Nephron progenitor cell (in vitro differentiated cells): ENCODE results near the gene DNAJC7.
A peak's percentile ranks its signal among the peaks of the same experiment; 100 is the strongest.

Source experiments
- DNase-seq: peaks from one replicate; pipeline ENCODE4 v3.0.0; 2021
- H3K27ac Mint-ChIP-seq: 2 replicates; pipeline ENCODE4 v1.8.0; 2021; ENCODE audit warnings: mild to moderate bottlenecking, moderate library complexity, mixed read lengths
- H3K27me3 Mint-ChIP-seq: 2 replicates; pipeline ENCODE4 v1.8.0; 2021; ENCODE audit warnings: mild to moderate bottlenecking, low read depth, mixed read lengths; ENCODE audit not compliant: poor library complexity
- H3K36me3 Mint-ChIP-seq: 2 replicates; pipeline ENCODE4 v1.8.0; 2021; ENCODE audit warnings: low read depth, mixed read lengths
- H3K4me1 Mint-ChIP-seq: 2 replicates; pipeline ENCODE4 v1.8.0; 2021; ENCODE audit warnings: mixed read lengths
- H3K4me3 Mint-ChIP-seq: 2 replicates; pipeline ENCODE4 v1.8.0; 2021; ENCODE audit warnings: mild to moderate bottlenecking, moderate library complexity, mixed read lengths
- H3K9me3 Mint-ChIP-seq: 2 replicates; pipeline ENCODE4 v1.8.0; 2021; ENCODE audit warnings: mild to moderate bottlenecking, moderate library complexity, mixed read lengths
- TF ChIP-seq, protein P1 (sequence below): fragments of 200-600 bp; sonication (generic); IDR thresholded peaks from 2 replicates; pipeline ENCODE4 v1.5.0; 2021; ENCODE audit warnings: antibody characterized with exemption

The DNAJC7 gene

DNA sequence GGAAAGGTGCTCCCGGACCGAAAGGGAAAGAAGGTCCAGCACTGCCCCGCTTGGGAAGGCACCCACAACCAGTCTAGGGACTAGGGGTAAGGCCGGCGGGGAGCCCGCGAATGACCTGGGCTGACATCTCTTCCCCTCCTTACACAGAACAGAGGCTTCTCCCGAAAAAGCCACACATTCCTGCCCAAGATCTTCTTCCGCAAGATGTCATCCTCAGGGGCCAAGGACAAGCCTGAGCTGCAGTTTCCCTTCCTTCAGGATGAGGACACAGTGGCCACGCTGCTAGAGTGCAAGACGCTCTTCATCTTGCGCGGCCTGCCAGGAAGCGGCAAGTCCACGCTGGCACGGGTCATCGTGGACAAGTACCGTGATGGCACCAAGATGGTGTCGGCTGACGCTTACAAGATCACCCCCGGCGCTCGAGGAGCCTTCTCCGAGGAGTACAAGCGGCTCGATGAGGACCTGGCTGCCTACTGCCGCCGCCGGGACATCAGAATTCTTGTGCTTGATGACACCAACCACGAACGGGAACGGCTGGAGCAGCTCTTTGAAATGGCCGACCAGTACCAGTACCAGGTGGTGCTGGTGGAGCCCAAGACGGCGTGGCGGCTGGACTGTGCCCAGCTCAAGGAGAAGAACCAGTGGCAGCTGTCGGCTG is 49.2 kb downstream of the DNAJC7 start:
- H3K4me3 Mint-ChIP-seq = peak overlapping the region; percentile 81
- H3K27ac Mint-ChIP-seq = peak overlapping the region; percentile 45
- peaks cover 3% of the 10 kb centered on the region for H3K27me3 Mint-ChIP-seq
- H3K36me3 Mint-ChIP-seq = peaks cover 46% of the 10 kb centered on the region
- H3K4me1 Mint-ChIP-seq = peaks cover 38% of the 10 kb centered on the region
- TF ChIP-seq, protein P1, sequence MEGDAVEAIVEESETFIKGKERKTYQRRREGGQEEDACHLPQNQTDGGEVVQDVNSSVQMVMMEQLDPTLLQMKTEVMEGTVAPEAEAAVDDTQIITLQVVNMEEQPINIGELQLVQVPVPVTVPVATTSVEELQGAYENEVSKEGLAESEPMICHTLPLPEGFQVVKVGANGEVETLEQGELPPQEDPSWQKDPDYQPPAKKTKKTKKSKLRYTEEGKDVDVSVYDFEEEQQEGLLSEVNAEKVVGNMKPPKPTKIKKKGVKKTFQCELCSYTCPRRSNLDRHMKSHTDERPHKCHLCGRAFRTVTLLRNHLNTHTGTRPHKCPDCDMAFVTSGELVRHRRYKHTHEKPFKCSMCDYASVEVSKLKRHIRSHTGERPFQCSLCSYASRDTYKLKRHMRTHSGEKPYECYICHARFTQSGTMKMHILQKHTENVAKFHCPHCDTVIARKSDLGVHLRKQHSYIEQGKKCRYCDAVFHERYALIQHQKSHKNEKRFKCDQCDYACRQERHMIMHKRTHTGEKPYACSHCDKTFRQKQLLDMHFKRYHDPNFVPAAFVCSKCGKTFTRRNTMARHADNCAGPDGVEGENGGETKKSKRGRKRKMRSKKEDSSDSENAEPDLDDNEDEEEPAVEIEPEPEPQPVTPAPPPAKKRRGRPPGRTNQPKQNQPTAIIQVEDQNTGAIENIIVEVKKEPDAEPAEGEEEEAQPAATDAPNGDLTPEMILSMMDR = no peak
- no peak for DNase-seq
- no peaks in the 10 kb centered on the region for H3K9me3 Mint-ChIP-seq

DNA sequence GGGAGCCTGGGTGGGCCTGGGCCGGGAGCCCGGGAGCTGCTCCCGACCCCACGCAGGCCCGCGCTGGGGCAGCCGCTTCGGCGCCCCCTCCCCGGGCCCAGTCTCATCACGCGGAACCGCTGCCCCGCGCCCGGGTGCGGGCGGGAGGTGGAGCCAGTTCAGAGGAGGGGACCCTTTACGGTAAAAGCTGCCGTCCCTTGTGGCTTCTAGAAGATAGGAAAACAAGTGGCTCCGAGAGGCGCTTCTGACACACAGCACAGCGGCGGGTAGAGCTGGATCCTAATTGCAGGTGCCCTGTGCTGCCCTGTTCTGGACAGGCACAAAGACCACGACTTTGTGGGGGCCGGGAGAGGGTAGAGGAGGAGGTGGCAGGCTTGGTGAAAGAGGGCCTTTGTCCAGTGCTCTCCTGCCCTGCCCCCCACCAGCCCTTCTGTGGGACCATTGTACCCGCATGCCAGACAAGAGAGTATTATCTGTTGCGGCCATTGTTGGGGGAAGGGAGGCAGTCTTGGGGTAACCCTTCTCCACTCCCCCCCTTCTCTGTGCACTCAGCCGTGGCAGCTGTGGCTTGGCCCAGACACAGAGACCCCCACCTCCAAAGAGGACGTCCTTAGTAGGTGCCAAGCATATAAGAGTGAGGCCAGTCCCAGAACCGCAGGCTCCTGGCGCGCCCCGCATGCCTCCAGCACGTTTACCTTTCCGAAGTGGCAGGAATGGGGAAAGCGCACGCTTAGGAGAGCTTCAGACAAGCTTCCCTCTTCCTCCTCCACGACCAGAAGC is 49.9 kb downstream of the DNAJC7 start:
- Mint-ChIP-seq H3K4me1 (peaks cover 35% of the 10 kb centered on the region), H3K9me3 (no peaks in the 10 kb centered on the region), H3K27ac (no peak overlapping the region), H3K4me3 (peak overlapping the region; percentile 81), H3K36me3 (peaks cover 41% of the 10 kb centered on the region), H3K27me3 (peaks cover 3% of the 10 kb centered on the region)
- no peak for DNase-seq
- TF ChIP-seq, protein P1 = no peak

DNA sequence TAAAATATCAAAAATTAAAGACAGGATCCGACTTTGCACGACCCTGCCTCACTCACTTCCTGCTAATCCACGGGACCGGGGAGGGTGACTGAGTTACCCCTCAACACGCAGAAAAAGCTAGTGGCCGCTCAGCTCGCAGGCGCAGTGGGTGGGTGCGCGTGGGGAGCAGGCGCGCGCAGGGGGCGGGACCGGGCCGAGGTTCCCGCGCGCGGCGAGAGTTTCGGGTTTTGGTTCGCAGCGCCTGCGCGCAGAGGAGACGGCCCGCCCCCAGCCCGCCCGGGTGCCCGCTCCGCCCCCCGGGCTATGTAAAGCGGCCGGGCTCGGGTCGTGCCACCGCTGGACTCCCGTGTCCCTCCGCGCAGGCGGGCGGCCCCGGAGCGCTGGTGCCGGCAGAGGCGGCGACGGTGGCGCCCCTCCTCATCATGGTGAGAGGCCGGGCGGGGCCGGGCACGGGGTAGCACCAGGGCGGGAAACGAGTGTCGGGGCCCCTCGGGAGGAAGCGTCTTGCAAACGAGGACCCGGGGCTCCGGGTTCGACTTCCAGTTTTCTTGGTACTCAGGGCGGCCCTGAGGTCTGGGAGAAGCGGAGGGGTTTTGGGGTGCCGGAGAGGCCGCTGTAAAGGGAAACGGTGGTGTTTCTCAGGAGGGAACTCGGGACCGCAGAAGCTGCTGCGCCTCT is 50.6 kb downstream of the DNAJC7 start, which contains the start of gene CNP:
Gene CNP, plus strand, starts transcription at position 333 of the 678 bp plus-strand sequence. Its CDS starts 90 bp downstream, at position 423.
- TF ChIP-seq, protein P1 = no peak
- peak within 1 kb of the TSS; percentile 69 for H3K27ac Mint-ChIP-seq
- peak within 1 kb of the TSS; percentile 87 for H3K4me3 Mint-ChIP-seq
- peaks cover 3% of the 10 kb centered on the region for H3K27me3 Mint-ChIP-seq
- no peaks in the 10 kb centered on the region for H3K9me3 Mint-ChIP-seq
- DNase-seq = peak; percentile 93
- H3K4me1 Mint-ChIP-seq = peaks cover 33% of the 10 kb centered on the region
- H3K36me3 Mint-ChIP-seq = peaks cover 34% of the 10 kb centered on the region

DNA sequence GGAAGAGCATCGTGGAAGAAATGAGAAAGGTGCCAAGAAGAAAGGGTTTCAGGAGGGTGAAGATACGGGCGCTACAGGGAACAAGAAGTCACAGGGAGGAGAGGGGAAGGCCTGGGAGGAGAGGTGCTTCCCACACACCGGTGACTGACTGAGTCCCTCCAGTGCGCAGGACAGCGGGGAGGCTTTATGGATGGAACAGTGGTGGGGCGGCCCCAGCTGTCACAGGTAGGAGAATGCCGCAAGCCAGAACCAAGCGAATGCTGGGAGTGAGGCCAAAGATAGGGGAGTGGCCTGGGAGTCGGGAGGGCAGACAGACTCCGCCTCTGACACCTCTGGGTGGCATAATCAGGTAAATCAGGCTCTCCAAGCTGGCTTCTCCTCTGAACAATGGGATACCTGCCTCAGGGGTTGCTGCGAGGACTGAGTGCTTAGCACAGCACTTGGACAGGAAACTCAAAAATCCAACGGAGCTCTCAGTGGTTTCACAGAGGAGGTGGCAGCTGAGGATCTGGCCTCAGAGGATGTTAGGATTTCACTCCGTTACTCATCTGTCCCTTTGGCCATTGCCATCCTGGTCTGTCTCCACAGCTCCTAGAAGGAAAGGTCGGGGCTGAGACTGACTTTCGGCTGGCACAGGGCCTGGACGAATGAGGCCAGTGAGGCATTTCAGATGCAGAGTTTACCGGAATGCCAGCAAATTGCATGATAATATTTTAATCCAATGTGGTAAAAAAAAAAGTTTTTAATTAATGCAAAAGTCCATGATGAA is 51.4 kb downstream of the DNAJC7 start:
- TF ChIP-seq, protein P1 = no peak
- Mint-ChIP-seq H3K4me1 (peaks cover 28% of the 10 kb centered on the region), H3K27ac (peak overlapping the region; percentile 69), H3K36me3 (peaks cover 28% of the 10 kb centered on the region), H3K27me3 (peaks cover 6% of the 10 kb centered on the region), H3K9me3 (no peaks in the 10 kb centered on the region), H3K4me3 (peak overlapping the region; percentile 87)
- peak; percentile 56 for DNase-seq

DNA sequence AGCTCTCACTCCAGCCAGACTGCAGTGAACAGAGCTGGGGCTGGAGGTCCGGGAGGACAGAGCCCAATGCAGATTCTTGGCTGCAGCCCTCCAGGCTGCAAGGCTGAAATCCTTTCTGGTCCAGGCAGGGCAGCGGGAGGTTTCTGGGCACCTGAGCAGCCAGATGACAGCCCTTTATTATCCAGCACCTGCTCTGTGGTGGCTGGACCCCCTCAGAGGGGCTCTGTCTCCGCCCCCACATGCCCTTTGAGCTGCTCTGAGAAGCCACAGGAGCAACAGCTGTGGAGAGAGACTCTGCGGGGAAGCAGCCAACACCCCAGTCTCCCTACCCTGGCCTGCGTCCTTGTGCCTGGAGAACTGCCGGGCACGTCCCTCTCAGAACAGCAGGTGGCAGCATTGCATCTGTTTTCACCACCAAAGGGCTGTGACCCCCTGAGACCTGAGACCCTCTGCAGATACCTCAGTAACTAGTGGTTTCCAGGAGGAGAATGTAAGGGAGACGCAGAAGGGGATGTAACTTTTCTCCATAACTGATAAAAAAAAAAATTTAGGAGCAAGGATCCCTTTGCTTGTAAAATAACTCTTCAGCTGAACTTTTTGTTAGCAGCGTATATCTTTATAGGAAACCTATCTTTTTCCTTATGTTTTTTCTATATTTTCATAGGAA is 54.3 kb downstream of the DNAJC7 start:
- Mint-ChIP-seq H3K27ac (no peak overlapping the region), H3K9me3 (no peaks in the 10 kb centered on the region), H3K36me3 (peaks cover 4% of the 10 kb centered on the region), H3K27me3 (peaks cover 11% of the 10 kb centered on the region), H3K4me1 (peaks cover 40% of the 10 kb centered on the region), H3K4me3 (no peak overlapping the region)
- TF ChIP-seq, protein P1 = peak; percentile 76
- peak; percentile 89 for DNase-seq
